ENCODE data around the gene APOB. TPM values are rescaled to one million over a fixed set of nuclear protein-coding genes. Genes with fewer than 3 reads are reported as not detected.
A peak's percentile ranks its signal among the peaks of the same experiment; 100 is the strongest.

APOB gene
- total and polyA plus RNA-seq, 2 of the 13 experiments (the other 11 are each of a cell fraction or from before 2014, with no cell fraction given): 1,569 to 2,515 TPM

GRCh38 chr2:21036708-21037670 lies 6.9 kb downstream of the APOB start (continued):
- peak; percentile 79; the same call in 1 of the 2 replicates for TF ChIP-seq ZXDC (CRISPR knock-in tag; IDR thresholded peaks at IDR 0.05)
- TF ChIP-seq KDM5B (CRISPR knock-in tag; IDR thresholded peaks at IDR 0.05; ENCODE audit: borderline replicate concordance): peak; percentile 42; the same call in 1 of the 2 replicates
- TF ChIP-seq ZUFSP (CRISPR knock-in tag; IDR thresholded peaks at IDR 0.05; ENCODE audit: borderline replicate concordance): 0 out of 2 replicates have a peak, but pooled peaks have one; percentile 37
- TF ChIP-seq ZBTB20 (CRISPR knock-in tag; IDR thresholded peaks at IDR 0.05; ENCODE audit: borderline replicate concordance, low read depth): no peak
- TF ChIP-seq ZNF143 (CRISPR knock-in tag; IDR thresholded peaks at IDR 0.05): no peak
- peak; percentile 61 for TF ChIP-seq ZNF263 (CRISPR knock-in tag; IDR thresholded peaks at IDR 0.05)
- TF ChIP-seq ZC3H13 (CRISPR knock-in tag; IDR thresholded peaks at IDR 0.05): peak; percentile 88
- TF ChIP-seq TEAD3 (CRISPR knock-in tag; optimal IDR thresholded peaks at IDR 0.05; ENCODE audit: borderline replicate concordance): no peak
- peak; percentile 15; the same call in 1 of the 2 replicates for TF ChIP-seq BORCS8-MEF2B (CRISPR knock-in tag; IDR thresholded peaks at IDR 0.05)
- TF ChIP-seq POLR2G (IDR thresholded peaks at IDR 0.05; ENCODE audit: low read depth, low read length): peak; percentile 70
- 0 out of 2 replicates have a peak, but pooled peaks have one; percentile 53 for TF ChIP-seq RORA (CRISPR knock-in tag; IDR thresholded peaks at IDR 0.05)
- no peak; the same call in 1 of the 2 replicates for TF ChIP-seq HOXA9 (CRISPR knock-in tag; IDR thresholded peaks at IDR 0.05; ENCODE audit: borderline replicate concordance)
- TF ChIP-seq ZBTB7A (CRISPR knock-in tag; IDR thresholded peaks at IDR 0.05): no peak
- TF ChIP-seq NFRKB (IDR thresholded peaks at IDR 0.05): no peak
- no peak for TF ChIP-seq SMAD3 (CRISPR knock-in tag; IDR thresholded peaks at IDR 0.05)
- TF ChIP-seq ZNF354B (CRISPR knock-in tag; IDR thresholded peaks at IDR 0.05): no peak
- no peak for TF ChIP-seq ZNF451 (CRISPR knock-in tag; IDR thresholded peaks at IDR 0.05)
- no peak; the same call in 1 of the 2 replicates for TF ChIP-seq UBTF (CRISPR knock-in tag; IDR thresholded peaks at IDR 0.05)
- TF ChIP-seq ZSCAN21 (CRISPR knock-in tag; IDR thresholded peaks at IDR 0.05; ENCODE audit: borderline replicate concordance): 0 out of 2 replicates have a peak, but pooled peaks have one; percentile 2
- no peak for TF ChIP-seq ZNF441 (CRISPR knock-in tag; IDR thresholded peaks at IDR 0.05; ENCODE audit: borderline replicate concordance)
- TF ChIP-seq ZNF614 (CRISPR knock-in tag; IDR thresholded peaks at IDR 0.05; ENCODE audit: borderline replicate concordance): no peak
- peak; percentile 99 for TF ChIP-seq RBM22 (optimal IDR thresholded peaks at IDR 0.05; ENCODE audit: low read length)
- TF ChIP-seq ATF7-NPFF (CRISPR knock-in tag; IDR thresholded peaks at IDR 0.05; ENCODE audit: low read depth): no peak; the same call in 1 of the 2 replicates

Measured in HepG2 (cell line).